HepG2 (cell line): ENCODE results near the gene LMTK2. TPM values are rescaled to one million over a fixed set of nuclear protein-coding genes. Genes with fewer than 3 reads are reported as not detected.

ENCODE experiments used
- AGO2 ChIP-seq: fragments of 200-400 bp; formaldehyde crosslinking; optimal IDR thresholded peaks from 2 replicates; pipeline ENCODE3; 2017; ENCODE audit warnings: mild to moderate bottlenecking, low read depth, low read length, moderate library complexity
- EP300 ChIP-seq, 3 experiments: sonication (generic) in 1 of 3; formaldehyde crosslinking in 1 of 3; IDR thresholded peaks; 2 replicates each; pipeline versions ENCODE4 v1.5.1 to v1.6.1; 2011 to 2020; ENCODE audit warnings: low read depth in 2 of 3, low read length in 2 of 3, borderline replicate concordance in 1 of 3, improper control_type of control experiment in 1 of 3, mild to moderate bottlenecking in 1 of 3, missing genetic modification reagents in 1 of 3, moderate library complexity in 1 of 3
- GTF3A ChIP-seq: sonication (generic); formaldehyde crosslinking; conservative IDR thresholded peaks from 2 replicates; pipeline ENCODE4 v1.4.0; 2020; ENCODE audit warnings: mild to moderate bottlenecking, missing genetic modification reagents
- HNRNPUL1 ChIP-seq: fragments of 200-400 bp; formaldehyde crosslinking; IDR thresholded peaks from 2 replicates; pipeline ENCODE4 v1.6.1; 2017; ENCODE audit warnings: low read depth, mild to moderate bottlenecking, low read length, moderate library complexity
- POGZ ChIP-seq: sonication (generic); formaldehyde crosslinking; IDR thresholded peaks from 2 replicates; pipeline ENCODE4 v1.4.0; 2020; ENCODE audit warnings: mild to moderate bottlenecking, missing genetic modification reagents
- RAD21 ChIP-seq: fragments of 450-650 bp; formaldehyde crosslinking; IDR thresholded peaks from 2 replicates; pipeline ENCODE4 v1.5.0; 2020; ENCODE audit warnings: mild to moderate bottlenecking
- SPEN ChIP-seq: sonication (generic); formaldehyde crosslinking; IDR thresholded peaks from 2 replicates; pipeline ENCODE4 v1.5.1; 2020; ENCODE audit warnings: low read depth, mild to moderate bottlenecking, missing genetic modification reagents
- SRSF9 ChIP-seq: fragments of 200-400 bp; formaldehyde crosslinking; IDR thresholded peaks from 2 replicates; pipeline ENCODE4 v1.6.1; 2018; ENCODE audit warnings: borderline replicate concordance, mild to moderate bottlenecking, low read depth, low read length; ENCODE audit not compliant: insufficient read depth, poor library complexity, severe bottlenecking
- STAT5B ChIP-seq: sonication (generic); formaldehyde crosslinking; IDR thresholded peaks from 2 replicates; pipeline ENCODE4 v1.4.0; 2020; ENCODE audit warnings: missing genetic modification reagents
- ZFAT ChIP-seq: sonication (generic); formaldehyde crosslinking; conservative IDR thresholded peaks from 2 replicates; pipeline ENCODE4 v1.8.1; 2023; ENCODE audit warnings: missing genetic modification reagents, inconsistent platforms
- ZNF138 ChIP-seq: sonication (generic); formaldehyde crosslinking; IDR thresholded peaks from 2 replicates; pipeline ENCODE4 v1.5.0; 2020; ENCODE audit warnings: mild to moderate bottlenecking, low read depth, missing genetic modification reagents
- ZNF224 ChIP-seq: sonication (generic); formaldehyde crosslinking; IDR thresholded peaks from 2 replicates; pipeline ENCODE4 v1.5.0; 2020; ENCODE audit warnings: mild to moderate bottlenecking, missing genetic modification reagents
- ZNF232 ChIP-seq: sonication (generic); formaldehyde crosslinking; IDR thresholded peaks from 2 replicates; pipeline ENCODE4 v1.4.0; 2020; ENCODE audit warnings: missing genetic modification reagents, borderline replicate concordance
- ZNF776 ChIP-seq: sonication (generic); formaldehyde crosslinking; IDR thresholded peaks from 2 replicates; pipeline ENCODE4 v1.4.0; 2020; ENCODE audit warnings: mild to moderate bottlenecking, missing genetic modification reagents
- ZNF790 ChIP-seq: sonication (generic); formaldehyde crosslinking; IDR thresholded peaks from 2 replicates; pipeline ENCODE4 v1.8.0; 2022; ENCODE audit warnings: missing genetic modification reagents, mild to moderate bottlenecking, borderline replicate concordance
- polyA plus RNA-seq, 8 experiments: library from polyadenylated mRNA; depleted of rRNA in 3 of 8; stranded (reverse) in 7 of 8; unstranded in 1 of 8; fragments of >200 nt; fragmentation: Illumina TruSeq in 4 of 8; extraction: Trizol in 4 of 8; gene quantifications; 2 replicates each; pipeline versions ENCODE4 v1.2.1 to v1.2.3, GENCODE V29; 2011 to 2016; ENCODE audit warnings: low read depth in 4 of 8, missing spikeins in 1 of 8, mixed read lengths in 1 of 8; ENCODE audit not compliant: insufficient read depth in 1 of 8
- total RNA-seq, 5 experiments: library from RNA; depleted of rRNA; stranded (reverse); fragments of >200 nt; fragmentation: Illumina TruSeq; extraction: Trizol; gene quantifications; 2 replicates each; pipeline ENCODE4 v1.2.3, GENCODE V29; 2016; ENCODE audit warnings: low read depth in 1 of 5
- TF ChIP-seq, protein P1 (sequence below): IDR thresholded peaks from 2 replicates; pipeline ENCODE4 v1.6.1; 2016; ENCODE audit warnings: low read depth, control low read depth
- TF ChIP-seq, protein P2 (sequence below): sonication (generic); formaldehyde crosslinking; IDR thresholded peaks from 2 replicates; pipeline ENCODE4 v1.4.0; 2020; ENCODE audit warnings: missing genetic modification reagents, mild to moderate bottlenecking, borderline replicate concordance
- TF ChIP-seq, protein P3 (sequence below): sonication (generic); formaldehyde crosslinking; IDR thresholded peaks from 2 replicates; pipeline ENCODE4 v1.5.0; 2020; ENCODE audit warnings: mild to moderate bottlenecking, missing genetic modification reagents

The LMTK2 gene
- total and polyA plus RNA-seq, 2 of the 13 experiments (the other 11 are each of a cell fraction or from before 2014, with no cell fraction given) = 9.5 to 11.7 TPM

DNA sequence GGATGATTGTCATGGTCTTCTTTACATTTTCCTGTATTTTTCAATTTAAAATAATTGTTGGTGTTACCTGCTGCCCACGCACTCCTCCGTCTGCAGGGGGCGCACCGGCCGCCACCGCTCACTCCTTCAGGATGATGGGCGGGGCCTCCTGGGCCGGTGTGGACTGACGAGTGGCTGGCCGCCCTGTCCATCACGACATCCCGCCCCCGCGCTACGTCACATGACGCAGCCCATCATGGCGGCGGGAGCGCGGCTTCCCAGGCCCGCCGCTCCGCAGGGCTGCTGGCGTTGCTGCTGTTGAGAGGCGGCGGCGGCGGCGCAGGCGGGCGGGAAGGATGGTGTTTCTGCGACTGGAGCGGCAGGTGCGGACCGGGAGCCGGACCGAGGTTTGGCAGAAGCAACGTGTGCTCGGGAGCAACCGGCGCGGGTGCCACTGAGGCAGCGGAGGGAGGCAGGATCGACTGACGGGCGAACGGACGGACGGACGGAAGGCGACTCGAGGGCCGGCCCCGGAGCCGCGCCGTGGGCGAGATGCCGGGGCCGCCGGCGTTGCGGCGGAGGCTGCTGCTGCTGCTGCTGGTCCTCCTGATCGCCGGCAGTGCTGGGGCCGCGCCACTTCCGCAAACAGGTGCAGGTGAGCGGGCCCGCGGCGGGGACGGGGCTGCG lies at the start of gene LMTK2 (continued):
- TF ChIP-seq, protein P1, sequence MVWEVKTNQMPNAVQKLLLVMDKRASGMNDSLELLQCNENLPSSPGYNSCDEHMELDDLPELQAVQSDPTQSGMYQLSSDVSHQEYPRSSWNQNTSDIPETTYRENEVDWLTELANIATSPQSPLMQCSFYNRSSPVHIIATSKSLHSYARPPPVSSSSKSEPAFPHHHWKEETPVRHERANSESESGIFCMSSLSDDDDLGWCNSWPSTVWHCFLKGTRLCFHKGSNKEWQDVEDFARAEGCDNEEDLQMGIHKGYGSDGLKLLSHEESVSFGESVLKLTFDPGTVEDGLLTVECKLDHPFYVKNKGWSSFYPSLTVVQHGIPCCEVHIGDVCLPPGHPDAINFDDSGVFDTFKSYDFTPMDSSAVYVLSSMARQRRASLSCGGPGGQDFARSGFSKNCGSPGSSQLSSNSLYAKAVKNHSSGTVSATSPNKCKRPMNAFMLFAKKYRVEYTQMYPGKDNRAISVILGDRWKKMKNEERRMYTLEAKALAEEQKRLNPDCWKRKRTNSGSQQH (CRISPR knock-in tag) = peak; percentile 74; the same call in 1 of the 2 replicates
- TF ChIP-seq POGZ = peak; percentile 98
- 0 out of 2 replicates have a peak, but pooled peaks have one; percentile 63 for TF ChIP-seq ZNF790
- TF ChIP-seq ZNF232 (CRISPR knock-in tag) = peak; percentile 47; the same call in 1 of the 2 replicates
- TF ChIP-seq ZNF138 (CRISPR knock-in tag) = 0 out of 2 replicates have a peak, but pooled peaks have one; percentile 62
- no peak for TF ChIP-seq EP300 (IDR thresholded peaks at IDR 0.05; ENCODE audit: low read depth in 2 of 2, low read length in 2 of 2)
- 0 out of 2 replicates have a peak, but pooled peaks have one; percentile 10 for TF ChIP-seq EP300 (CRISPR knock-in tag; IDR thresholded peaks at IDR 0.05; ENCODE audit: borderline replicate concordance)
- TF ChIP-seq ZNF776 = 0 out of 2 replicates have a peak, but pooled peaks have one; percentile 55
- peak; percentile 34; the same call in 1 of the 2 replicates for TF ChIP-seq HNRNPUL1
- TF ChIP-seq ZNF224 (CRISPR knock-in tag) = no peak
- TF ChIP-seq ZFAT = no peak
- TF ChIP-seq GTF3A = no peak
- TF ChIP-seq, protein P2, sequence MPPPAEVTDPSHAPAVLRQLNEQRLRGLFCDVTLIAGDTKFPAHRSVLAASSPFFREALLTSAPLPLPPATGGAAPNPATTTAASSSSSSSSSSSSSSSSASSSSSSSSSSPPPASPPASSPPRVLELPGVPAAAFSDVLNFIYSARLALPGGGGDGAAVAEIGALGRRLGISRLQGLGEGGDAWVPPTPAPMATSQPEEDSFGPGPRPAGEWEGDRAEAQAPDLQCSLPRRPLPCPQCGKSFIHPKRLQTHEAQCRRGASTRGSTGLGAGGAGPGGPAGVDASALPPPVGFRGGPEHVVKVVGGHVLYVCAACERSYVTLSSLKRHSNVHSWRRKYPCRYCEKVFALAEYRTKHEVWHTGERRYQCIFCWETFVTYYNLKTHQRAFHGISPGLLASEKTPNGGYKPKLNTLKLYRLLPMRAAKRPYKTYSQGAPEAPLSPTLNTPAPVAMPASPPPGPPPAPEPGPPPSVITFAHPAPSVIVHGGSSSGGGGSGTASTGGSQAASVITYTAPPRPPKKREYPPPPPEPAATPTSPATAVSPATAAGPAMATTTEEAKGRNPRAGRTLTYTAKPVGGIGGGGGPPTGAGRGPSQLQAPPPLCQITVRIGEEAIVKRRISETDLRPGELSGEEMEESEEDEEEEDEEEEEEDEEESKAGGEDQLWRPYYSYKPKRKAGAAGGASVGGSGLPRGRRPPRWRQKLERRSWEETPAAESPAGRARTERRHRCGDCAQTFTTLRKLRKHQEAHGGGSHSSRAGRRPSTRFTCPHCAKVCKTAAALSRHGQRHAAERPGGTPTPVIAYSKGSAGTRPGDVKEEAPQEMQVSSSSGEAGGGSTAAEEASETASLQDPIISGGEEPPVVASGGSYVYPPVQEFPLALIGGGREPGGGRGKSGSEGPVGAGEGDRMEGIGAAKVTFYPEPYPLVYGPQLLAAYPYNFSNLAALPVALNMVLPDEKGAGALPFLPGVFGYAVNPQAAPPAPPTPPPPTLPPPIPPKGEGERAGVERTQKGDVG (CRISPR knock-in tag) = no peak
- peak; percentile 80 for TF ChIP-seq AGO2
- TF ChIP-seq, protein P3, sequence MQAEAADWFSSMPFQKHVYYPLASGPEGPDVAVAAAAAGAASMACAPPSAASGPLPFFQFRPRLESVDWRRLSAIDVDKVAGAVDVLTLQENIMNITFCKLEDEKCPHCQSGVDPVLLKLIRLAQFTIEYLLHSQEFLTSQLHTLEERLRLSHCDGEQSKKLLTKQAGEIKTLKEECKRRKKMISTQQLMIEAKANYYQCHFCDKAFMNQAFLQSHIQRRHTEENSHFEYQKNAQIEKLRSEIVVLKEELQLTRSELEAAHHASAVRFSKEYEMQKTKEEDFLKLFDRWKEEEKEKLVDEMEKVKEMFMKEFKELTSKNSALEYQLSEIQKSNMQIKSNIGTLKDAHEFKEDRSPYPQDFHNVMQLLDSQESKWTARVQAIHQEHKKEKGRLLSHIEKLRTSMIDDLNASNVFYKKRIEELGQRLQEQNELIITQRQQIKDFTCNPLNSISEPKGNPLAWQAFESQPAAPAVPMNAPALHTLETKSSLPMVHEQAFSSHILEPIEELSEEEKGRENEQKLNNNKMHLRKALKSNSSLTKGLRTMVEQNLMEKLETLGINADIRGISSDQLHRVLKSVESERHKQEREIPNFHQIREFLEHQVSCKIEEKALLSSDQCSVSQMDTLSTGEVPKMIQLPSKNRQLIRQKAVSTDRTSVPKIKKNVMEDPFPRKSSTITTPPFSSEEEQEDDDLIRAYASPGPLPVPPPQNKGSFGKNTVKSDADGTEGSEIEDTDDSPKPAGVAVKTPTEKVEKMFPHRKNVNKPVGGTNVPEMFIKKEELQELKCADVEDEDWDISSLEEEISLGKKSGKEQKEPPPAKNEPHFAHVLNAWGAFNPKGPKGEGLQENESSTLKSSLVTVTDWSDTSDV = no peak
- peak; percentile 93 for TF ChIP-seq SPEN (CRISPR knock-in tag)
- no peak for TF ChIP-seq STAT5B (CRISPR knock-in tag)
- no peak for TF ChIP-seq SRSF9
- peak; percentile 81 for TF ChIP-seq RAD21 (CRISPR knock-in tag)
